A549 treated with CORT108297 at 1 μM for 4 hours (cell line): ENCODE data around the gene RABGGTA. TPM values are rescaled to one million over a fixed set of nuclear protein-coding genes. Genes with fewer than 3 reads are reported as not detected.

ENCODE experiments used
- total RNA-seq: library from RNA; stranded (reverse); fragments of 200-300 nt; extraction: Qiagen RNA extraction; gene quantifications from 5 replicates; pipeline ENCODE4 v1.2.3, GENCODE V29; 2022

RABGGTA gene, protein sequence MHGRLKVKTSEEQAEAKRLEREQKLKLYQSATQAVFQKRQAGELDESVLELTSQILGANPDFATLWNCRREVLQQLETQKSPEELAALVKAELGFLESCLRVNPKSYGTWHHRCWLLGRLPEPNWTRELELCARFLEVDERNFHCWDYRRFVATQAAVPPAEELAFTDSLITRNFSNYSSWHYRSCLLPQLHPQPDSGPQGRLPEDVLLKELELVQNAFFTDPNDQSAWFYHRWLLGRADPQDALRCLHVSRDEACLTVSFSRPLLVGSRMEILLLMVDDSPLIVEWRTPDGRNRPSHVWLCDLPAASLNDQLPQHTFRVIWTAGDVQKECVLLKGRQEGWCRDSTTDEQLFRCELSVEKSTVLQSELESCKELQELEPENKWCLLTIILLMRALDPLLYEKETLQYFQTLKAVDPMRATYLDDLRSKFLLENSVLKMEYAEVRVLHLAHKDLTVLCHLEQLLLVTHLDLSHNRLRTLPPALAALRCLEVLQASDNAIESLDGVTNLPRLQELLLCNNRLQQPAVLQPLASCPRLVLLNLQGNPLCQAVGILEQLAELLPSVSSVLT
- 14.9 to 18.6 TPM (median 18.0 TPM) in 5 replicates for total RNA-seq

DNA sequence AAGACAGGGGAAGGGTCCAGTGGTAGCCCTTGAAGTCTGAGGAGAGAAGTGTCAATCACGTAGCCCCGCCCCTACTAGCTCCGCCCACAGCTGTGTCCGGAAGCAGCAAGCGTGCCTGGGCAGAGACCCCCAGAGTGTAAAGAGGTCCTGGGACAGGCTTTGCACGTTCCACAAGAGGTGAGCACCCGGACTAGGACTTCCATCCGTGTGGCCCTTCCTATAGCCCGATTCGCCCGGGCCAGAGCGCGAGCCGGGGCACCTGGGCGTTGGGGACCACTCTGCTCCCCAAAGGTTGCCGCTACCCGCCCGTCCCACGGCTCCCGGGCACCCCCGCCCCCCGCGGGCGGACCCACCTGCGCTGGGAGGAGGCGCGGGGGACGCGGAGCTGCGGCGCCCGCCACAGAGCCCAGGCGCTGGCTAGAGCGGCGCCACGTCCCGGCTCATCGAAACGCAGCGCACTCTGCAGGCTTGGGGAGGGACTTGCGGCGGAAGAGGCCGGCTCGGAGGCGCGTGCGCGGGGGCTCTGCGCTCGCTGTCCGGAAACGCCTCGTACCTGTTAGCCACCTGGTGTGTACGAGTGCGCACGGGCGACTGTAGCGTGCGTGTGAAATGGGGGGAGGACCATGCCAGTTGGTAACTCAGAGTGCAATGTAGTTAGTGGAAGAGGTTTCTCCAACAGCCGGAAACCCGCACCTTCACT lies at the start of gene RABGGTA:
Gene RABGGTA (minus strand): TSS at position 464 of the 700 bp plus-strand sequence. CDS start 482 bp downstream, outside the sequence.

DNA sequence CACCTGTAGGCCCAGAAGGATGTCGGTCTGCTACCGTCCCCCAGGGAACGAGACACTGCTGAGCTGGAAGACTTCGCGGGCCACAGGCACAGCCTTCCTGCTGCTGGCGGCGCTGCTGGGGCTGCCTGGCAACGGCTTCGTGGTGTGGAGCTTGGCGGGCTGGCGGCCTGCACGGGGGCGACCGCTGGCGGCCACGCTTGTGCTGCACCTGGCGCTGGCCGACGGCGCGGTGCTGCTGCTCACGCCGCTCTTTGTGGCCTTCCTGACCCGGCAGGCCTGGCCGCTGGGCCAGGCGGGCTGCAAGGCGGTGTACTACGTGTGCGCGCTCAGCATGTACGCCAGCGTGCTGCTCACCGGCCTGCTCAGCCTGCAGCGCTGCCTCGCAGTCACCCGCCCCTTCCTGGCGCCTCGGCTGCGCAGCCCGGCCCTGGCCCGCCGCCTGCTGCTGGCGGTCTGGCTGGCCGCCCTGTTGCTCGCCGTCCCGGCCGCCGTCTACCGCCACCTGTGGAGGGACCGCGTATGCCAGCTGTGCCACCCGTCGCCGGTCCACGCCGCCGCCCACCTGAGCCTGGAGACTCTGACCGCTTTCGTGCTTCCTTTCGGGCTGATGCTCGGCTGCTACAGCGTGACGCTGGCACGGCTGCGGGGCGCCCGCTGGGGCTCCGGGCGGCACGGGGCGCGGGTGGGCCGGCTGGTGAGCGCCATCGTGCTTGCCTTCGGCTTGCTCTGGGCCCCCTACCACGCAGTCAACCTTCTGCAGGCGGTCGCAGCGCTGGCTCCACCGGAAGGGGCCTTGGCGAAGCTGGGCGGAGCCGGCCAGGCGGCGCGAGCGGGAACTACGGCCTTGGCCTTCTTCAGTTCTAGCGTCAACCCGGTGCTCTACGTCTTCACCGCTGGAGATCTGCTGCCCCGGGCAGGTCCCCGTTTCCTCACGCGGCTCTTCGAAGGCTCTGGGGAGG lies 39.5 kb upstream of the RABGGTA start, which contains the start of gene LTB4R:
Gene LTB4R (plus strand): TSS at position 857 of the 959 bp plus-strand sequence. CDS start 4,150 bp downstream, outside the sequence.

DNA sequence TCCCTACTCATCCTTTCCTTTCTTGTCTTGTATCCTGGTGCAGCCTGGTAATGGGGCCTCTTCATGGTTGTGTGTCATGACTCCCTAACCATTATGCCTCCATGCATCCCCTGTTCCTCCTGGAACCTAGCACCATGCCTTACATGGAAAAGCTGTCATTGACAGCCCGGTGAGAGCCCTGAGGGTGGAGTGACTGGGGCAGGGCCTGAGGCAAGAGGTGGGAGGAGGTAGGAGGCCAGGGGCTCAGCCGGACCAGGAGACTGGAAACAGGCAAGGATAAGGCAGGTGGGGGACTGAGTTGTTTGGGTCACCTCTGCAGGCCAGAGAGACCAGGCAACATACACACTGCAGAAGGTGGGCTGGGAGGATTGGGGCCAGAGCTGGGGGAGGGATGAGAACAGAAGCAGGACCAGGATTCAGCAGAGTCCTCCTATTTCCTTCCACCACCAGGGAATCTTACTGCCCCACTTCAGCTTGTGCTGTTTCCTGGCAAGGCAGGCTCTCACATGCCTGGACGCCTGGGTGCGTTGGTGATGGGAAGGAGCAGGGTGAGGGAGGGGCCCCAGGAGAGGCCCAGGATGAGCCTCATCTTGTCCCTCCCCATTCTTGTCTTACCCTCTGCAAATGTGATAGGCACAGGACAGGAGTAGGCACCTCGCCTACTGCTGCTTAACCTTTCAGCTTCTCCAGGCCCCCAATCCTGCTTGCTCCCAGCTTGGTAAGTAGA lies 38.3 kb upstream of the RABGGTA start, which contains the start of gene LTB4R2:
Gene LTB4R2 (plus strand): TSS at position 603 of the 727 bp plus-strand sequence. CDS start 525 bp downstream, outside the sequence.

DNA sequence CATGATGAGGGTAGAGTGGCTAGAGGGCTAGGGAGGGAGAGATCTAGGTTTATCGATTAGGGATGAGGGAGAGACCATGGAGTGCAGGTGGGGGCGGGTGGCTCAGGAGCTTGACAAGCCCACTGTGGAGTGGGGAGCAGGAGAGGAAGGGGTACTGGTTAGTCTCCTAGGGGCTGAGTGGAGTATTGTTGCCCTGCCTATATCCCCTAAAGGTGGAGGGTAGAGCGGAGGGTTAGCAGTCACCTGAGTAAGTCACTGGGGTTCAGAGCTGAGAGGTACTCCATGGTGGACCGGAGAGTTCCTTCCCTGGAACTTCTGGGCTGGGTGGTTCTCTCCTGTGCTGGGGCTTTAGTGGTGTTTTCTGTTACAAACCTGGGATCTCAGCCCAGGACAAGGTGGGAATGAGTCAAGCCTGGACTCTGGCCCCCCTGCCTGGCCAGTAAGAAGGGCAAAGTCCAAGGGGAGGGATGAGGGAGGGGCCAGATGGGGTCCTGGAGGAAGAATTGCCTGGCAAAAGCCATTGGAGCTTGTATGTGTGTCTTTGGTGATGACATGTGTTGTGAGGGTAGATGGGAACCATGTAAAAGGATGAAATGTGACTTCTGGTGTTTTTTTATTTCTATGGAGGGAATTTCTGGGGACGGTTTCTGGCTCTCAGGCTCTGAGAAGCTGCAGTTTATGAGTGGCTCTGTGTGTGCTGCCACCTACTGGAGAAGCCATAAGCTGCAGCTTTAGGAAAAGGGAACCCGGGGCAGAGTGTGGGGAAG lies 36.4 kb upstream of the RABGGTA start, which contains the start of gene CIDEB:
Gene CIDEB (minus strand): TSS at position 403 of the 767 bp plus-strand sequence. CDS start 119 bp downstream, at position 284.

DNA sequence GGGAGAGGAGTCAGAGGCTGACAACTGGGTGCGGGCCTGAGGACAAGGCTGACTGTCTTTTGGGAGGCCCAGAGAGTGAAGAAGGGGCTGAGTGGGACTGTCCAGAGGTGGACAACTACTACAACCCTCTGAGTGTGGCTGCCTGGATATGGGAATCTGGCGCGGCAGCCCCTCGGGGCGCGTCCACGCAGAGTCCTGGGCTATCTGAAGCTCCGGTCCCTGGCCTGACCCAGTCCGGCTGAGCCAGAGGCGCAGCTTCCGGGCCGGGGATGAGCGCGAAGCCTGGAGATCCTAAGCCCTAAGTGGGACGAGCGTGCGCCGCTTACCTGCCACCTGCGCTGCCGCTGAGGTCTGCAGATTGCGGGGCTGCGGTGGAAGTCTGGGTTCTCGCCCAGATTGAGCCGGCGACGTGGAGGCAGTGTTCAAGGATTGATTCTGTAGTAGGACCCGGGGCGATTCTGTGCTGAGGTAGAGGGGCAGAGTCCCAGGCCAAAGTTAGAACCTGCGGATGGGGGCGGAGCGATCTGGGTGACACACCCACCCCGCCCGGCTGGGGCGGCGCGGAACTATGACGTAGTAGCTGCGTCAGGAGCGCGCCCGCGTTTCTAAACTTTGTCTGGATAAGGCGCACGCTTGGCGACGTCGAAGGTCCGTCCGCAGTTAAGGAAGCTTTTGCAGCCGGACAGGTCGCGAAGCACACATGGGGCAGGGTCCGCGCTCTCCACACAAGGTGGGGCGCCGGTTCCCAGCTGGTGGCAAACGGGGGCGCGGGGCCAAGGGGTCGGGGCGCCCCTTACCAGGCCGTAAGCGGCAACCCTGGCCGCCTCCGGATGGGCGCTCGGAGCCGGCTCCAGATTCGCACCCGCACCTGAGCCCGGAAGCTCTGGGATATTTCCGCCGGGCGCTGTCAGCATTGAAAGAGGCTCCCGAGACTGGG lies 28.1 kb upstream of the RABGGTA start, which contains the start of the genes DHRS1 and NOP9:
Gene DHRS1 (minus strand): TSS at position 526 of the 937 bp plus-strand sequence. CDS start 674 bp downstream, outside the sequence.
Gene NOP9 (plus strand): TSS at position 596 of the 937 bp plus-strand sequence. CDS start 105 bp downstream, at position 701.

DNA sequence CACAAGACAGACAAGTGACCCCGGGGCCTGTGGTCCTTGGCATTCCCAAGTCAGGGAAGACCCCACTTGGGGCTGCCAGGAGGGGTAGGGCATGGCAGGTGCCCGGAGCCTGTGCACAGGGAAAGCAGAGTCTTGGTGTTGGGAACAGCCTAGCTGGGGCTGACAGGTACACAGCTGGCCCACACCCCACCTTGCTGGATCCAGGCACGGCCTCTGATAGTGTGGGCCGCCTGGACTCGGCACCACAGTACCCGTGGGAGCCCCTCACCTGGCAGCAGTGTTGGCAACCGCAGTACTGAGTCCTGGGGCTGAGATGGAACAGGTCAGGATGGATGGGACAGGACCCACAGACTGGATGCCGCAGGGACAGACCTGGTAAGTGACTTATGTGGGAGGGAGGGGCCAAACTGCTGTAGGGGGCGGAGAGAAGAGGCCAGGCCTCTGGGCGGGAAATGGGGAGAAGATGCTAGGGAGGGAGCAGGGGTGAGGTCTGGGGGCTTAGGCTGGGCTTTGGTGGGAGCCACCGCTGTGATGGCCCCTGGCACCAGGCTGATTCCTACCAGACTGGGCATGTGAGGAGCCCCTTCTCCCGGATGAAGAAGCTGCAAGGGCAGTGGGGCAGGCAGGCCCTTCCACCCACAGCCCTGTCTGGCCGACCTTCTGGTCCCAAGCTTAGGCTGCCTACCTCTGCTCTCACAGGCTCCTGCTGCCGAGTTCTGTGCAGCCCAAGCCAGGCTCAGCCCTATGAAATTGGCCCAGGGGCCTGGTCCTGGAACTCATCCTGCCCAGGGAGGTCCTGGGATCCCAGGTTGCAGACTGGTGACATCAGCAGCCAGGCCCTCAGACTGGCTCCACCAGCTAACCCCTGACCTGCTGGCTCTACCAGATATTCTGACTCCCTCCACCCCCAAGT lies 8.3 kb downstream of the RABGGTA start, which contains the start of gene TGM1:
Gene TGM1 (minus strand): TSS at position 357 of the 913 bp plus-strand sequence. CDS start 825 bp downstream, outside the sequence.

DNA sequence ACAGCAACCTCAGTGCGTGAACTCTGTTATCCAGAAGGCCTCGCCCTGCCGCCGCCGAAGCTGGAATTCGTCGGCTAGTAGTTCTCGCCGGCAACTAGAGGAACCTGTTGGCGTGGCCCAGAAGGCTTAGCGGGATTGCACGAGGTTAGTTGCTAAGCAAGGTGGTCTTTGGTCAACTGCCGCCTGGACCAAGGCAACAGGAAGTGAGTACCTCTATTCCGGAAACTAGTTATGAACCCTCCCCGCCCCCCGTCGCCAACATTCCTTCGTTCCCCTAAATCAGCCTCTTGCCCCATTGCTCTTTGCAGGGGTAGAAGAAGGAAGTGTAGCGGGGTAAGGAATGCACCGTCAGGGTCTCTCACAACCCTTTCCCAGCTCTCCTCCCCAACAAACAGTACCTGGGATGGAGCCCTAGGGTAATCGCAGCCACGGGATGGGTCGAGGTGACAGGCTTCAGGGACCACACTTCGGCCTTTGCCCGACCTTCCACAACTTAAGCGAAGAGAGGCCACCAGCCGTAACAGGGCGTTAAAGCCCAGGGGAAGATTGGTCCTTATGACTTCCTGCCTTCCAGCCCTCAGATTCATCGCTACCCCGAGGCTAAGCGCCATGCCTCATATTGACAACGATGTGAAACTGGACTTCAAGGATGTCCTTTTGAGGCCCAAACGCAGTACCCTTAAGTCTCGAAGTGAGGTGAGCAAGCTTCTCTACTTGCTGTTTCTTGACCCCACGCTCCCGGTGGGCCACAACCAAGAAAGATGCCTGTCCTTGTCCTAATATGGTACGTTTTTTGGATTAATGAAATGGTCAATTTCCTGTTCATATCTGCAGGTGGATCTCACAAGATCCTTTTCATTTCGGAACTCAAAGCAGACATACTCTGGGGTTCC lies 38.5 kb downstream of the RABGGTA start, which contains the start of gene GMPR2:
Gene GMPR2 (plus strand): TSS at position 285 of the 893 bp plus-strand sequence. CDS start 325 bp downstream, at position 610.

DNA sequence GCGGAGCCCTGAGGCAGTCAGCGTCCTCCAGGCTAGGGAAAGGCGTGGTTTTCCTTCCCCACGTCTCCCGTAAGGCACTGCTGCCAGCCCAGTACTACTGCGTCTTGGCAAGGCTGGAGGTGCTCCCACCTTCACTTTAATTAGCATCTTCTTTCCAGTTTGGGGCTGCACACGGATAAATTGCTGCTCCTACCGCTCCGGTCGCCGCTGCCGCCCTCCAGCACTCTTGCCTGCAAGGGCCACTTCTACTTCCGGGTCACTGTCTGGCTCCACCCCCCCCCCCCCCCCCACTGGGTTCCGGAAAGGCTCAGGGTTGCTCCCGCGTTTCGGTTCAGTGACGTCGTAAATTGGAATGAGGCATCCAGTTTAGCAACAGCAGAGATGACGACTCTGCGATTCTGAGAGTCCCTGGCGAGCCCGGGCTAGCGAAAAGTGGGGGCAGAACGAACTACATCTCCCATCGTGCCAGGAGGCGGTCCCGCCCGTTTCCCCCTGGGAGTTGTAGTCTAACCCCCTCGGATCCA lies 39.2 kb downstream of the RABGGTA start, which contains the start of gene NEDD8:
Gene NEDD8 (minus strand): TSS at position 247 of the 524 bp plus-strand sequence. CDS start 100 bp downstream, at position 147.

Other genes with a start within 250 kb of the RABGGTA start
- gene CARMIL3, start 219.6 kb downstream of the RABGGTA start, total RNA-seq, result 0.40 to 0.58 TPM (median 0.50 TPM) in 5 replicates
- gene CPNE6, start 200.0 kb downstream of the RABGGTA start, total RNA-seq, result 0.05 TPM in 1 of 5 replicates, not detected in the others
- 15.8 to 22.3 TPM (median 20.7 TPM) in 5 replicates for gene PCK2, start 177.3 kb downstream of the RABGGTA start, total RNA-seq
- gene DCAF11, start 156.8 kb downstream of the RABGGTA start, total RNA-seq, result 19.4 to 24.7 TPM (median 20.5 TPM) in 5 replicates
- gene NRL, start 156.6 kb downstream of the RABGGTA start, total RNA-seq, result 0.60 to 1.1 TPM (median 0.97 TPM) in 5 replicates
- gene FITM1, start 140.9 kb downstream of the RABGGTA start, total RNA-seq, result 0.07 to 0.15 TPM in 2 of 5 replicates, not detected in the others
- 161 to 192 TPM (median 170 TPM) in 5 replicates for gene PSME1, start 135.4 kb downstream of the RABGGTA start, total RNA-seq
- 49.0 to 66.1 TPM (median 64.4 TPM) in 5 replicates for gene EMC9, start 130.0 kb downstream of the RABGGTA start, total RNA-seq
- 158 to 201 TPM (median 173 TPM) in 5 replicates for gene PSME2, start 125.0 kb downstream of the RABGGTA start, total RNA-seq
- gene RNF31, start 124.1 kb downstream of the RABGGTA start, total RNA-seq, result 19.4 to 37.6 TPM (median 29.7 TPM) in 5 replicates
- gene IRF9, start 110.3 kb downstream of the RABGGTA start, total RNA-seq, result 17.6 to 21.5 TPM (median 19.7 TPM) in 5 replicates
- 2.6 to 8.3 TPM (median 4.8 TPM) in 5 replicates for gene REC8, start 99.5 kb downstream of the RABGGTA start, total RNA-seq
- 78.9 to 89.8 TPM (median 88.2 TPM) in 5 replicates for gene IPO4, start 82.8 kb downstream of the RABGGTA start, total RNA-seq
- 62.6 to 70.9 TPM (median 69.7 TPM) in 5 replicates for gene TM9SF1, start 76.2 kb downstream of the RABGGTA start, total RNA-seq
- gene TSSK4, start 65.9 kb downstream of the RABGGTA start, total RNA-seq, result not detected in 5 replicates
- gene CHMP4A, start 58.1 kb downstream of the RABGGTA start, total RNA-seq, result 75.4 to 107 TPM (median 77.3 TPM) in 5 replicates
- gene MDP1, start 55.5 kb downstream of the RABGGTA start, total RNA-seq, result 30.3 to 32.5 TPM (median 31.5 TPM) in 5 replicates
- gene NEDD8, start 39.2 kb downstream of the RABGGTA start, total RNA-seq, result 441 to 466 TPM (median 453 TPM) in 5 replicates
- 55.1 to 62.8 TPM (median 56.6 TPM) in 5 replicates for gene GMPR2, start 38.7 kb downstream of the RABGGTA start, total RNA-seq
- gene TINF2, start 29.0 kb downstream of the RABGGTA start, total RNA-seq, result 34.5 to 39.1 TPM (median 37.5 TPM) in 5 replicates
- 0.65 to 1.3 TPM (median 1.1 TPM) in 5 replicates for gene TGM1, start 8.4 kb downstream of the RABGGTA start, total RNA-seq
- 11.3 to 14.7 TPM (median 12.9 TPM) in 5 replicates for gene DHRS1, start 28.2 kb upstream of the RABGGTA start, total RNA-seq
- gene NOP9, start 28.3 kb upstream of the RABGGTA start, total RNA-seq, result 14.5 to 19.5 TPM (median 17.5 TPM) in 5 replicates
- 0.18 to 0.66 TPM (median 0.20 TPM) in 5 replicates for gene CIDEB, start 36.4 kb upstream of the RABGGTA start, total RNA-seq
- gene LTB4R2, start 38.5 kb upstream of the RABGGTA start, total RNA-seq, result 2.2 to 6.0 TPM (median 5.7 TPM) in 5 replicates
- 3.7 to 7.0 TPM (median 6.4 TPM) in 5 replicates for gene LTB4R, start 39.9 kb upstream of the RABGGTA start, total RNA-seq
- not detected in 5 replicates for gene ADCY4, start 63.5 kb upstream of the RABGGTA start, total RNA-seq
- not detected in 5 replicates for gene RIPK3, start 68.4 kb upstream of the RABGGTA start, total RNA-seq
- 0.10 to 0.41 TPM (median 0.23 TPM) in 5 replicates for gene NFATC4, start 96.6 kb upstream of the RABGGTA start, total RNA-seq
- gene NYNRIN, start 127.4 kb upstream of the RABGGTA start, total RNA-seq, result 0.15 to 0.25 TPM (median 0.21 TPM) in 5 replicates
- gene CBLN3, start 158.1 kb upstream of the RABGGTA start, total RNA-seq, result 0.81 to 1.5 TPM (median 1.4 TPM) in 5 replicates
- gene KHNYN, start 158.4 kb upstream of the RABGGTA start, total RNA-seq, result 23.0 to 32.2 TPM (median 27.1 TPM) in 5 replicates
- gene SDR39U1, start 171.2 kb upstream of the RABGGTA start, total RNA-seq, result 42.4 to 55.2 TPM (median 51.6 TPM) in 5 replicates
- not detected in 5 replicates for gene CMA1, start 236.7 kb upstream of the RABGGTA start, total RNA-seq